ENCODE data around the gene RPL36. TPM values are rescaled to one million over a fixed set of nuclear protein-coding genes. Genes with fewer than 3 reads are reported as not detected.
A peak's percentile ranks its signal among the peaks of the same experiment; 100 is the strongest.

RPL36 gene
- total RNA-seq, 1 donor from 2014 or later: 1,170 TPM

- DNase-seq (no peak), ATAC-seq (ENCODE audit: low read depth) (no peak)
- H3K27me3 Mint-ChIP-seq: no peaks in the 10 kb centered on the region
- TF ChIP-seq CTCF (IDR thresholded peaks at IDR 0.05): no peak
- no peaks in the 10 kb centered on the region for H3K9me3 Mint-ChIP-seq
- intact Hi-C loops (cut with micrococcal nuclease): no loop called here
- H3K4me1 Mint-ChIP-seq: peaks cover 18% of the 10 kb centered on the region
- peaks cover 66% of the 10 kb centered on the region for H3K36me3 Mint-ChIP-seq (ENCODE audit: low read depth)
- H3K27ac Mint-ChIP-seq: no peak overlapping the region
- ChIA-PET POLR2A (interaction anchor here (1.1 kb wide), 1 partner anchor 9 kb away, joined by 4 read pairs; no protein-coding TSS in a partner anchor), CTCF (no interaction called here)
- no peak overlapping the region for H3K4me3 Mint-ChIP-seq
These were observed 5.6 kb downstream of the RPL36 start for GRCh38 chr19:5695649-5696195.

GRCh38 chr19:5696196-5697021 lies 6.3 kb downstream of the RPL36 start:
- POLR2A ChIA-PET: interaction anchor here (1.1 kb wide), 1 partner anchor 9 kb away, joined by 4 read pairs; no protein-coding TSS in a partner anchor
- Mint-ChIP-seq H3K36me3 (ENCODE audit: low read depth) (peaks cover 67% of the 10 kb centered on the region), H3K9me3 (no peaks in the 10 kb centered on the region), H3K4me1 (peaks cover 13% of the 10 kb centered on the region), H3K27me3 (no peaks in the 10 kb centered on the region), H3K4me3 (no peak overlapping the region), H3K27ac (no peak overlapping the region)
- DNase-seq (no peak), ATAC-seq (ENCODE audit: low read depth) (no peak)
- CTCF ChIA-PET: no interaction called here
- intact Hi-C loops (cut with micrococcal nuclease): no loop called here
- no peak for TF ChIP-seq CTCF (IDR thresholded peaks at IDR 0.05)

GRCh38 chr19:5697022-5697889 lies 7.2 kb downstream of the RPL36 start:
- Mint-ChIP-seq H3K27me3 (no peaks in the 10 kb centered on the region), H3K27ac (peak overlapping the region; percentile 18), H3K4me1 (peaks cover 9% of the 10 kb centered on the region), H3K9me3 (no peaks in the 10 kb centered on the region), H3K36me3 (ENCODE audit: low read depth) (peaks cover 66% of the 10 kb centered on the region), H3K4me3 (no peak overlapping the region)
- DNase-seq (no peak), ATAC-seq (ENCODE audit: low read depth) (no peak)
- intact Hi-C loops (cut with micrococcal nuclease): no loop called here
- ChIA-PET POLR2A (no interaction called here), CTCF (no interaction called here)
- no peak for TF ChIP-seq CTCF (IDR thresholded peaks at IDR 0.05)

GRCh38 chr19:5697890-5698634 lies 8.0 kb downstream of the RPL36 start:
- no peak for DNase-seq
- no peak overlapping the region for H3K27ac Mint-ChIP-seq
- ChIA-PET POLR2A (no interaction called here), CTCF (no interaction called here)
- H3K4me3 Mint-ChIP-seq: no peak overlapping the region
- peaks cover 5% of the 10 kb centered on the region for H3K4me1 Mint-ChIP-seq
- no peak for ATAC-seq (ENCODE audit: low read depth)
- no peaks in the 10 kb centered on the region for H3K9me3 Mint-ChIP-seq
- H3K36me3 Mint-ChIP-seq (ENCODE audit: low read depth): peaks cover 58% of the 10 kb centered on the region
- H3K27me3 Mint-ChIP-seq: no peaks in the 10 kb centered on the region
- no peak for TF ChIP-seq CTCF (IDR thresholded peaks at IDR 0.05)
- intact Hi-C loops (cut with micrococcal nuclease): no loop called here

All from activated B cell treated with CpG ODN at 0.5 μM for 24 hours (primary cell).